ENCODE measurements around the gene SLC34A1. TPM values are rescaled to one million over a fixed set of nuclear protein-coding genes. Genes with fewer than 3 reads are reported as not detected.

The SLC34A1 gene
- total RNA-seq, 1 experiment from 2014 or later, result not detected

- DNase-seq, result peak; percentile 100
- no peak for TF ChIP-seq CTCF (IDR thresholded peaks at IDR 0.05; ENCODE audit: insufficient read depth in 1 of 2, low read depth in 1 of 2, low read length in 1 of 2, severe bottlenecking in 1 of 2, unreplicated experiment in 1 of 2)
- BruUV-seq (replicated peaks), result TSS peak; percentile 96
- H3K4me1 ChIP-seq, result peaks cover 15% of the 10 kb centered on the region
- H3K27me3 ChIP-seq (replicated peaks; ENCODE audit: control insufficient read depth, insufficient read depth, low read length), result no peaks in the 10 kb centered on the region
- ChIA-PET POLR2A (interaction anchor here (0.6 to 2.1 kb wide), 22 partner anchors 9 to 978 kb away, joined by 3 to 43 read pairs (median 5); partner anchors contain the start of genes LMAN2, MXD3, PDLIM7 and PRELID1), CTCF (interaction anchor here (0.5 to 2.7 kb wide), 17 partner anchors 10 to 1899 kb away, joined by 3 to 47 read pairs (median 6); partner anchors contain the start of genes FGFR4 and TSPAN17)
- H3K4me3 ChIP-seq (ENCODE audit: low read depth, low read length), result peak overlapping the region; percentile 59
- peak overlapping the region; percentile 99 for H3K27ac Mint-ChIP-seq (ENCODE audit: unreplicated experiment)
- no peaks in the 10 kb centered on the region for H3K27me3 Mint-ChIP-seq (ENCODE audit: insufficient read depth, unreplicated experiment)
- intact Hi-C loops (cut with micrococcal nuclease; ENCODE audit: unreplicated experiment), result loop anchor here (1.0 to 2.0 kb wide), 4 partner anchors 21 to 71 kb away; partner anchors contain the start of genes PDLIM7 and PRR7
- H3K36me3 ChIP-seq (ENCODE audit: control insufficient read depth, insufficient read depth, low read length), result peaks cover 2% of the 10 kb centered on the region; the same call in 1 of the 2 replicates
- H3K4me3 Mint-ChIP-seq (ENCODE audit: unreplicated experiment), result peak overlapping the region; percentile 92
- H3K4me1 Mint-ChIP-seq (ENCODE audit: low read depth, unreplicated experiment), result peaks cover 12% of the 10 kb centered on the region
- H3K9me3 Mint-ChIP-seq (ENCODE audit: unreplicated experiment), result no peaks in the 10 kb centered on the region
- peaks cover 18% of the 10 kb centered on the region for H3K36me3 Mint-ChIP-seq (ENCODE audit: insufficient read depth, unreplicated experiment)
- no peaks in the 10 kb centered on the region for H3K9me3 ChIP-seq
Observed at GRCh38 chr5:177425801-177426565, 41.7 kb downstream of the SLC34A1 start.

GRCh38 chr5:177426566-177427210, 42.5 kb downstream of the SLC34A1 start, which contains the start of gene GRK6:
TSS of gene GRK6 (plus strand) at chr5:177426676. CDS start at chr5:177426846, 170 bp downstream.
- Histone ChIP-seq H3K9me3 (no peaks in the 10 kb centered on the region), H3K36me3 (ENCODE audit: control insufficient read depth, insufficient read depth, low read length) (peaks cover 2% of the 10 kb centered on the region; the same call in 1 of the 2 replicates), H3K4me3 (ENCODE audit: low read depth, low read length) (peak within 1 kb of the TSS; percentile 97), H3K27me3 (replicated peaks; ENCODE audit: control insufficient read depth, insufficient read depth, low read length) (no peaks in the 10 kb centered on the region), H3K4me1 (peaks cover 15% of the 10 kb centered on the region)
- peak within 1 kb of the TSS; percentile 99 for H3K27ac Mint-ChIP-seq (ENCODE audit: unreplicated experiment)
- CTCF ChIA-PET, result interaction anchor here (0.5 to 2.7 kb wide), 18 partner anchors 10 to 1900 kb away, joined by 3 to 47 read pairs (median 6); partner anchors contain the start of genes FGFR4 and TSPAN17
- peak within 1 kb of the TSS; percentile 92 for H3K4me3 Mint-ChIP-seq (ENCODE audit: unreplicated experiment)
- peaks cover 18% of the 10 kb centered on the region for H3K36me3 Mint-ChIP-seq (ENCODE audit: insufficient read depth, unreplicated experiment)
- DNase-seq, result peak; percentile 41 to 54
- POLR2A ChIA-PET, result interaction anchor here (0.6 to 2.1 kb wide), 21 partner anchors 8 to 979 kb away, joined by 3 to 43 read pairs (median 5); partner anchors contain the start of genes LMAN2, MXD3, PDLIM7 and PRELID1
- intact Hi-C loops (cut with micrococcal nuclease; ENCODE audit: unreplicated experiment), result loop anchor here (1.0 to 2.0 kb wide), 4 partner anchors 20 to 71 kb away; partner anchors contain the start of genes PDLIM7 and PRR7
- no peak for TF ChIP-seq CTCF (IDR thresholded peaks at IDR 0.05; ENCODE audit: insufficient read depth in 1 of 2, low read depth in 1 of 2, low read length in 1 of 2, severe bottlenecking in 1 of 2, unreplicated experiment in 1 of 2)
- H3K4me1 Mint-ChIP-seq (ENCODE audit: low read depth, unreplicated experiment), result peaks cover 12% of the 10 kb centered on the region
- no peaks in the 10 kb centered on the region for H3K9me3 Mint-ChIP-seq (ENCODE audit: unreplicated experiment)
- BruUV-seq (replicated peaks), result no TSS peak
- H3K27me3 Mint-ChIP-seq (ENCODE audit: insufficient read depth, unreplicated experiment), result no peaks in the 10 kb centered on the region
